Neural crest cell (in vitro differentiated cells): ENCODE data around the gene CIB1. TPM values are rescaled to one million over a fixed set of nuclear protein-coding genes. Genes with fewer than 3 reads are reported as not detected.
A peak's percentile ranks its signal among the peaks of the same experiment; 100 is the strongest.

Experiments
- DNase-seq: peaks from one replicate; pipeline ENCODE4 v3.0.0; 2021; ENCODE audit warnings: low read depth, mixed read lengths, low spot score
- H3K27ac Mint-ChIP-seq: one replicate; pipeline ENCODE4 v1.8.0; 2021; ENCODE audit warnings: mild to moderate bottlenecking, mixed read lengths; ENCODE audit not compliant: unreplicated experiment
- H3K27me3 Mint-ChIP-seq: 2 replicates; pipeline ENCODE4 v1.8.0; 2021; ENCODE audit warnings: low read depth, mild to moderate bottlenecking, mixed read lengths
- H3K36me3 Mint-ChIP-seq: 2 replicates; pipeline ENCODE4 v1.8.0; 2021; ENCODE audit warnings: low read depth, mild to moderate bottlenecking, mixed read lengths
- H3K4me1 Mint-ChIP-seq: 2 replicates; pipeline ENCODE4 v1.8.0; 2021; ENCODE audit warnings: mixed read lengths
- H3K4me3 Mint-ChIP-seq: one replicate; pipeline ENCODE4 v1.8.0; 2021; ENCODE audit warnings: mild to moderate bottlenecking, mixed read lengths
- H3K9me3 Mint-ChIP-seq: 2 replicates; pipeline ENCODE4 v1.8.0; 2021; ENCODE audit warnings: mixed read lengths
- total RNA-seq: library from RNA; stranded (reverse); gene quantifications from 2 replicates; pipeline ENCODE4 v1.2.1, GENCODE V29; 2021
- TF ChIP-seq, protein P1 (sequence below): fragments of 200-600 bp; sonication (generic); conservative IDR thresholded peaks from 2 replicates; pipeline ENCODE4 v1.5.0; 2021; ENCODE audit warnings: antibody characterized with exemption, mild to moderate bottlenecking

Gene CIB1
- total RNA-seq, 1 donor from 2014 or later: 23.1 TPM

DNA sequence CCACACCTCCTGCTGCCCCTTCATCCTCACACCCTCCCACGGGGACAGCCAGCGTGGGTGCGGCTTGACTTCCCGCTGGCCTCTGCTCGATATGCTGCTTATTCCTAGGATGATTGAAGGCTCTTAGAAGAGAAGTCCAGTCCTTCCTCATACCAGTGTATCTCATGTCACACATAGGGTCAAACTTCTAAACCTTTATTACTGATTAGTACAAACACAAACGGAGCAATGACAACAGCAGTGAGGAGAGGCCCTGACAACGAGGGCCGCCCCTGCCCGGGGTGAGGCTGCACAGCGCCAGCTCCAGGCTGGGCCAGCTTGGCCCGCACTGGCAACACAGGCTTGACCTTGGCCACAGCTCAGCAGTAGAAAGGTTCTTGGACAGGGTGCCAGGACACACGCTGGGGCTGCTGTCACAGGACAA, 3.7 kb downstream of the CIB1 start:
- H3K27me3 Mint-ChIP-seq: no peaks in the 10 kb centered on the region
- H3K4me3 Mint-ChIP-seq: peak overlapping the region; percentile 31
- no peak for DNase-seq
- no peak overlapping the region for H3K27ac Mint-ChIP-seq
- peaks cover 5% of the 10 kb centered on the region for H3K36me3 Mint-ChIP-seq
- TF ChIP-seq, protein P1, sequence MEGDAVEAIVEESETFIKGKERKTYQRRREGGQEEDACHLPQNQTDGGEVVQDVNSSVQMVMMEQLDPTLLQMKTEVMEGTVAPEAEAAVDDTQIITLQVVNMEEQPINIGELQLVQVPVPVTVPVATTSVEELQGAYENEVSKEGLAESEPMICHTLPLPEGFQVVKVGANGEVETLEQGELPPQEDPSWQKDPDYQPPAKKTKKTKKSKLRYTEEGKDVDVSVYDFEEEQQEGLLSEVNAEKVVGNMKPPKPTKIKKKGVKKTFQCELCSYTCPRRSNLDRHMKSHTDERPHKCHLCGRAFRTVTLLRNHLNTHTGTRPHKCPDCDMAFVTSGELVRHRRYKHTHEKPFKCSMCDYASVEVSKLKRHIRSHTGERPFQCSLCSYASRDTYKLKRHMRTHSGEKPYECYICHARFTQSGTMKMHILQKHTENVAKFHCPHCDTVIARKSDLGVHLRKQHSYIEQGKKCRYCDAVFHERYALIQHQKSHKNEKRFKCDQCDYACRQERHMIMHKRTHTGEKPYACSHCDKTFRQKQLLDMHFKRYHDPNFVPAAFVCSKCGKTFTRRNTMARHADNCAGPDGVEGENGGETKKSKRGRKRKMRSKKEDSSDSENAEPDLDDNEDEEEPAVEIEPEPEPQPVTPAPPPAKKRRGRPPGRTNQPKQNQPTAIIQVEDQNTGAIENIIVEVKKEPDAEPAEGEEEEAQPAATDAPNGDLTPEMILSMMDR: no peak
- H3K4me1 Mint-ChIP-seq: peaks cover 14% of the 10 kb centered on the region
- no peaks in the 10 kb centered on the region for H3K9me3 Mint-ChIP-seq

DNA sequence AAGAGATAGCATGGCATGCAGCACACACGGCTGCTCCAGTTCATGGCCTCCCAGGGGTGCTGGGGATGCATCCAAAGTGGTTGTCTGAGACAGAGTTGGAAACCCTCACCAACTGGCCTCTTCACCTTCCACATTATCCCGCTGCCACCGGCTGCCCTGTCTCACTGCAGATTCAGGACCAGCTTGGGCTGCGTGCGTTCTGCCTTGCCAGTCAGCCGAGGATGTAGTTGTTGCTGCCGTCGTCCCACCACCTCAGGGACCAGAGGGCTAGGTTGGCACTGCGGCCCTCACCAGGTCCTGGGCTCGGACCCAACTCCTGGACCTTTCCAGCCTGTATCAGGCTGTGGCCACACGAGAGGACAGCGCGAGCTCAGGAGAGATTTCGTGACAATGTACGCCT, 4.8 kb downstream of the CIB1 start:
- H3K9me3 Mint-ChIP-seq: no peaks in the 10 kb centered on the region
- no peak for DNase-seq
- TF ChIP-seq, protein P1: no peak
- H3K27me3 Mint-ChIP-seq: no peaks in the 10 kb centered on the region
- H3K4me1 Mint-ChIP-seq: peaks cover 5% of the 10 kb centered on the region
- H3K36me3 Mint-ChIP-seq: peaks cover 5% of the 10 kb centered on the region
- no peak overlapping the region for H3K27ac Mint-ChIP-seq
- no peak overlapping the region for H3K4me3 Mint-ChIP-seq

GRCh38 chr15:90227816-90228772, 5.6 kb downstream of the CIB1 start:
- peaks cover 4% of the 10 kb centered on the region for H3K4me1 Mint-ChIP-seq
- TF ChIP-seq, protein P1: no peak
- H3K4me3 Mint-ChIP-seq: no peak overlapping the region
- H3K9me3 Mint-ChIP-seq: no peaks in the 10 kb centered on the region
- peaks cover 5% of the 10 kb centered on the region for H3K36me3 Mint-ChIP-seq
- DNase-seq: no peak
- no peak overlapping the region for H3K27ac Mint-ChIP-seq
- H3K27me3 Mint-ChIP-seq: no peaks in the 10 kb centered on the region

DNA sequence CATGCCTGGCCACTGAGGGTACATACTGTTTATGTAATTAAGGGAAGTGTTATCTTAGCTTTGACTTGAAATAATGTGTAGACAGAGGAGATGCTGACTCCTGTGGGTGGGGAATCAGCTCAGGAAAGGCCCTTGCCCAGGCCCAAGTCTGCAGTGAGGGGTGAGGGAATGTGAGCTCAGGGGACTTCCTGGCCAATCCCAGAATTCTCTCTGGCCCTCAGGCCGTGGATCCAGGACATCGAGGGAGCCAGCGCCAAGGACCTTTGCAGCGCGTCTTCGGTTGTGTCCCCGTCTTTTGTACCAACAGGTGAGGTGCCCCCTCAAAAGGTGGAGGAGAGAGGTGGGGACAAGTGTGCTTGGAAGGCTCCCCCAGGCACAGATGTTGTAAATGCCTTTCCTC, 6.4 kb downstream of the CIB1 start:
- no peak for DNase-seq
- Mint-ChIP-seq H3K9me3 (no peaks in the 10 kb centered on the region), H3K27me3 (no peaks in the 10 kb centered on the region), H3K27ac (no peak overlapping the region), H3K4me1 (no peaks in the 10 kb centered on the region), H3K4me3 (no peak overlapping the region), H3K36me3 (peaks cover 5% of the 10 kb centered on the region)
- TF ChIP-seq, protein P1: no peak

DNA sequence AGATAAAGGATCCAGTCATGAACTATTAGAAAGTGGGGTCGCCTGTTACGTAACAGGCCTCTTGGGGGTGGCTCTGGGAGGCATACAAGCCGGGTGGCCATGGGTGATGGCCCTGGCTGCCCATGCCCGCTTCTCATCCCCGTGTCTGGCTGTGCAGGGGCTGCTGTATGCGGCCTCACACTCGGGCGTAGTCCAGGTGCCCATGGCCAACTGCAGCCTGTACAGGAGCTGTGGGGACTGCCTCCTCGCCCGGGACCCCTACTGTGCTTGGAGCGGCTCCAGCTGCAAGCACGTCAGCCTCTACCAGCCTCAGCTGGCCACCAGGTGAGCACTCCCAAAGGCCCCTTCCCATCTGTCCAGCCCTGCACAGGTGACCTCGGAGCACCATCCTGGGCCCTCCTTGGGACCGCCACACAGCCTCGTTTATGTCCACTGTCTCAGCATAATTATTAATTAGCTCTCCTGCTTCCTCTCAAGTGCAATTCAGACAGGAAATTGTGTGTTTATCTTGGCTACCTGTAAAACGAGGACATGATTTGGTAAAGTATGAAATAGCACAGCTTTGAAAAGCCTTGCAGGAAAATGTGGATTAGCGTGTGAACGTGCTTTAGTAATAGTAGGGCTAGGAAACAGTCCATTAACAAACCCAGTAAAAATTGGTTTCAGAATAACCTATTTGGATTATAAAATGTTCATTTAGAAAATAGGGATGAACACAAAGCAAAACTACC, 8.1 kb downstream of the CIB1 start:
- peaks cover 5% of the 10 kb centered on the region for H3K36me3 Mint-ChIP-seq
- TF ChIP-seq, protein P1: no peak
- no peaks in the 10 kb centered on the region for H3K4me1 Mint-ChIP-seq
- no peaks in the 10 kb centered on the region for H3K9me3 Mint-ChIP-seq
- H3K27me3 Mint-ChIP-seq: no peaks in the 10 kb centered on the region
- DNase-seq: no peak
- H3K4me3 Mint-ChIP-seq: no peak overlapping the region
- no peak overlapping the region for H3K27ac Mint-ChIP-seq
